ENCODE data around the gene PCDHGA9. TPM values are rescaled to one million over a fixed set of nuclear protein-coding genes. Genes with fewer than 3 reads are reported as not detected.
"Not testable (repeated sequence)": the region's sequence is repeated elsewhere in the genome, so short reads cannot be mapped to it uniquely, and the experiment has no call there.

Gene PCDHGA9
- total RNA-seq, 4 donors from 2014 or later: 4.9 to 20.8 (median 7.9) TPM

DNA sequence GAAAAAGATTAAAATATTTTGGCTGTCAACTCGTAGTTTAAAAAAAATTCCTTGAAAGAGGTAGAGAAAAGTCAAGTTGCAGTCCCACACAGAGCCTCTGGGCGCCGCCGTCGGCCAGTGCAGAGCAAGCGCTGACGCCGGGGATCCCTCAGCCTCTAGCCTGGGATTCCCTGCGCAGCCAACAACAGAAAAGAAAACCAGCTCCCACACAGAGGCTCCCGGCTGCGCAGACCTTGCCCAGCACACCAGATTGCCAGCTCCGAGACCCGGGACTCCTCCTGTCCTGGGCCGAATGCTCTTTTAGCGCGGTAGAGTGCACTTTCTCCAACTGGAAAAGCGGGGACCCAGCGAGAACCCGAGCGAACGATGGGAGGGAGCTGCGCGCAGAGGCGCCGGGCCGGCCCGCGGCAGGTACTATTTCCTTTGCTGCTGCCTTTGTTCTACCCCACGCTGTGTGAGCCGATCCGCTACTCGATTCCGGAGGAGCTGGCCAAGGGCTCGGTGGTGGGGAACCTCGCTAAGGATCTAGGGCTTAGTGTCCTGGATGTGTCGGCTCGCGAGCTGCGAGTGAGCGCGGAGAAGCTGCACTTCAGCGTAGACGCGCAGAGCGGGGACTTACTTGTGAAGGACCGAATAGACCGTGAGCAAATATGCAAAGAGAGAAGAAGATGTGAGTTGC, 15.1 kb downstream of the PCDHGA9 start, which contains the start of gene PCDHGB7:
Gene PCDHGB7, plus strand, starts transcription at position 184 of the 679 bp plus-strand sequence. Its CDS starts 183 bp downstream, at position 367.
- DNase-seq (ENCODE audit: low spot score in 2 of 2); H3K4me1 ChIP-seq; H3K36me3 ChIP-seq; H3K27me3 ChIP-seq; H3K27ac ChIP-seq: not testable (repeated sequence)
- 18% methylated on average over 31 of the region's 47 CpGs for WGBS
- TF ChIP-seq, protein P1, sequence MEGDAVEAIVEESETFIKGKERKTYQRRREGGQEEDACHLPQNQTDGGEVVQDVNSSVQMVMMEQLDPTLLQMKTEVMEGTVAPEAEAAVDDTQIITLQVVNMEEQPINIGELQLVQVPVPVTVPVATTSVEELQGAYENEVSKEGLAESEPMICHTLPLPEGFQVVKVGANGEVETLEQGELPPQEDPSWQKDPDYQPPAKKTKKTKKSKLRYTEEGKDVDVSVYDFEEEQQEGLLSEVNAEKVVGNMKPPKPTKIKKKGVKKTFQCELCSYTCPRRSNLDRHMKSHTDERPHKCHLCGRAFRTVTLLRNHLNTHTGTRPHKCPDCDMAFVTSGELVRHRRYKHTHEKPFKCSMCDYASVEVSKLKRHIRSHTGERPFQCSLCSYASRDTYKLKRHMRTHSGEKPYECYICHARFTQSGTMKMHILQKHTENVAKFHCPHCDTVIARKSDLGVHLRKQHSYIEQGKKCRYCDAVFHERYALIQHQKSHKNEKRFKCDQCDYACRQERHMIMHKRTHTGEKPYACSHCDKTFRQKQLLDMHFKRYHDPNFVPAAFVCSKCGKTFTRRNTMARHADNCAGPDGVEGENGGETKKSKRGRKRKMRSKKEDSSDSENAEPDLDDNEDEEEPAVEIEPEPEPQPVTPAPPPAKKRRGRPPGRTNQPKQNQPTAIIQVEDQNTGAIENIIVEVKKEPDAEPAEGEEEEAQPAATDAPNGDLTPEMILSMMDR (IDR thresholded peaks at IDR 0.05): peak; percentile 15 to 63
- Histone ChIP-seq H3K4me3 (peak within 1 kb of the TSS; percentile 46), H3K9me3 (peaks cover 70% of the 10 kb centered on the region)

DNA sequence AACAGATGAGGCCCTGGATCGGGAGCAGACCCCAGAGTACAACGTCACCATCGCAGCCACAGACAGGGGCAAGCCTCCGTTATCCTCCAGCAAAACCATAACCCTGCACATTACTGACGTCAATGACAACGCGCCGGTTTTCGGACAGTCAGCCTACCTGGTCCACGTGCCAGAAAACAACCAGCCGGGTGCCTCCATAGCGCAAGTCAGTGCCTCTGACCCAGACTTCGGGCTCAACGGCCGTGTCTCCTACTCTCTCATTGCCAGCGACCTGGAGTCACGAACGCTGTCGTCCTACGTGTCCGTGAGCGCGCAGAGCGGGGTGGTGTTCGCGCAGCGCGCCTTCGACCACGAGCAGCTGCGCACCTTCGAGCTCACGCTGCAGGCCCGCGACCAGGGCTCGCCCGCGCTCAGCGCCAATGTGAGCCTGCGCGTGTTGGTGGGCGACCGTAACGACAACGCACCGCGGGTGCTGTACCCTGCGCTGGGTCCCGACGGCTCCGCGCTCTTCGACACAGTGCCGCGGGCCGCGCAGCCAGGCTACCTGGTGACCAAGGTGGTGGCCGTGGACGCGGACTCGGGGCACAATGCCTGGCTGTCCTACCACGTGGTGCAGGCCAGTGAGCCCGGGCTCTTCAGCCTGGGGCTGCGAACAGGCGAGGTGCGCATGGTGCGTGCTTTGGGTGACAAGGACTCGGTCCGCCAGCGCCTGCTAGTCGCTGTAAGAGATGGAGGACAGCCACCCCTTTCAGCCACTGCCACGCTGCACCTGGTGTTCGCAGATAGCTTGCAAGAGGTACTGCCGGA, 16.7 kb downstream of the PCDHGA9 start:
- peaks cover 70% of the 10 kb centered on the region for H3K9me3 ChIP-seq
- no peak overlapping the region for H3K4me3 ChIP-seq
- TF ChIP-seq POLR2A (IDR thresholded peaks at IDR 0.05): no peak
- TF ChIP-seq EP300 (IDR thresholded peaks at IDR 0.05): no peak
- no peak for TF ChIP-seq POLR2AphosphoS5 (IDR thresholded peaks at IDR 0.05)
- TF ChIP-seq, protein P1 (IDR thresholded peaks at IDR 0.05): no peak

DNA sequence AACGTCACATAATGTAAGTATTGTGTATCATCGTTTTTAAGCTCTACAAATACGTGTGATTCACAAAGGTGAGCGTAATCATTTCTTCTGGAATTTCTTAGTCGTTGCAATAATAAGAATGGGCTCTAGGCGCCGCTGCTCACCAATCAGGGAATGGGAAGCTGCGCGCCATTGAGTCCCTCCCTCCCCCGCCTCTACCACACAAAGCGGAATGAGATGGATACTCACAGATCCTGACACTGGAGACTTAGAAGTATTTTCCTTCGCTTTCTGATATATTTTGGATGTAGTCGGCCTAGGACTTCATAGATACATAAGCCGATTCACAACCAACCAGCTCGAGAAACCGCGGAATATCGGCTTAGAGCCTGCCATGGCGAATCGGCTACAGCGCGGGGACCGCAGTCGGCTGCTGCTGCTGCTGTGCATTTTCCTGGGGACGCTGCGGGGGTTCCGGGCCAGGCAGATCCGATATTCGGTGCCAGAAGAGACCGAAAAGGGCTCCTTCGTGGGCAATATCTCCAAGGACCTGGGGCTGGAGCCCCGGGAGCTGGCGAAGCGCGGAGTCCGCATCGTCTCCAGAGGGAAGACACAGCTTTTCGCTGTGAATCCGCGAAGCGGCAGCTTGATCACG, 18.4 kb downstream of the PCDHGA9 start, which contains the start of gene PCDHGA11:
Gene PCDHGA11, plus strand, starts transcription at position 197 of the 634 bp plus-strand sequence. Its CDS starts 177 bp downstream, at position 374.
- no peak within 1 kb of the TSS for H3K27ac ChIP-seq
- H3K4me1 ChIP-seq: no peaks in the 10 kb centered on the region
- no peak for TF ChIP-seq POLR2A (IDR thresholded peaks at IDR 0.05)
- TF ChIP-seq, protein P1 (IDR thresholded peaks at IDR 0.05): peak in 1 of 2 donors; percentile 13
- no peak for TF ChIP-seq EP300 (IDR thresholded peaks at IDR 0.05)
- H3K36me3 ChIP-seq: no peaks in the 10 kb centered on the region
- peaks cover 64% of the 10 kb centered on the region for H3K9me3 ChIP-seq
- no peak for DNase-seq (ENCODE audit: low spot score in 2 of 2)
- H3K27me3 ChIP-seq: no peaks in the 10 kb centered on the region
- peak within 1 kb of the TSS; percentile 36 for H3K4me3 ChIP-seq
- WGBS: 18% methylated on average over 40 of the region's 42 CpGs

More for the DNA sequence above, 16.7 kb downstream of the PCDHGA9 start:
- Histone ChIP-seq H3K27me3 (no peaks in the 10 kb centered on the region), H3K27ac (no peak overlapping the region), H3K4me1 (no peaks in the 10 kb centered on the region), H3K36me3 (no peaks in the 10 kb centered on the region)
- 32% methylated on average over 15 of the region's 74 CpGs for WGBS
- DNase-seq (ENCODE audit: low spot score in 2 of 2): no peak

DNA sequence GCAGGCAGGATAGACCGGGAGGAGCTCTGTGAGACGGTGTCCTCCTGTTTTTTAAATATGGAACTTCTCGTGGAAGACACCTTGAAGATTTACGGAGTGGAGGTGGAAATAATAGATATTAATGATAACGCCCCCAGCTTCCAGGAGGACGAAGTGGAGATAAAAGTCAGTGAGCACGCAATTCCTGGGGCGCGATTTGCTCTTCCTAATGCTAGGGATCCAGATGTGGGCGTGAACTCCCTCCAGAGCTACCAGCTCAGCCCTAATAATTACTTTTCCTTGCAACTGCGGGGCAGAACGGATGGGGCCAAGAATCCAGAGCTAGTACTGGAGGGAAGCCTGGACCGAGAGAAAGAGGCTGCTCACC, 18.9 kb downstream of the PCDHGA9 start:
- Histone ChIP-seq H3K27me3 (no peaks in the 10 kb centered on the region), H3K9me3 (peaks cover 69% of the 10 kb centered on the region), H3K4me1 (no peaks in the 10 kb centered on the region), H3K27ac (no peak overlapping the region), H3K36me3 (no peaks in the 10 kb centered on the region), H3K4me3 (peak overlapping the region; percentile 36)
- DNase-seq (ENCODE audit: low spot score in 2 of 2): no peak
- TF ChIP-seq POLR2AphosphoS5 (IDR thresholded peaks at IDR 0.05) (no peak), EP300 (IDR thresholded peaks at IDR 0.05) (no peak), POLR2A (IDR thresholded peaks at IDR 0.05) (no peak)
- TF ChIP-seq, protein P1 (IDR thresholded peaks at IDR 0.05): no peak
- WGBS: 14% methylated on average over 13 of the region's 13 CpGs

All from suprapubic skin (tissue), 4 donors.